ENCODE measurements around the gene DNAI4.

- TF ChIP-seq, protein P1, sequence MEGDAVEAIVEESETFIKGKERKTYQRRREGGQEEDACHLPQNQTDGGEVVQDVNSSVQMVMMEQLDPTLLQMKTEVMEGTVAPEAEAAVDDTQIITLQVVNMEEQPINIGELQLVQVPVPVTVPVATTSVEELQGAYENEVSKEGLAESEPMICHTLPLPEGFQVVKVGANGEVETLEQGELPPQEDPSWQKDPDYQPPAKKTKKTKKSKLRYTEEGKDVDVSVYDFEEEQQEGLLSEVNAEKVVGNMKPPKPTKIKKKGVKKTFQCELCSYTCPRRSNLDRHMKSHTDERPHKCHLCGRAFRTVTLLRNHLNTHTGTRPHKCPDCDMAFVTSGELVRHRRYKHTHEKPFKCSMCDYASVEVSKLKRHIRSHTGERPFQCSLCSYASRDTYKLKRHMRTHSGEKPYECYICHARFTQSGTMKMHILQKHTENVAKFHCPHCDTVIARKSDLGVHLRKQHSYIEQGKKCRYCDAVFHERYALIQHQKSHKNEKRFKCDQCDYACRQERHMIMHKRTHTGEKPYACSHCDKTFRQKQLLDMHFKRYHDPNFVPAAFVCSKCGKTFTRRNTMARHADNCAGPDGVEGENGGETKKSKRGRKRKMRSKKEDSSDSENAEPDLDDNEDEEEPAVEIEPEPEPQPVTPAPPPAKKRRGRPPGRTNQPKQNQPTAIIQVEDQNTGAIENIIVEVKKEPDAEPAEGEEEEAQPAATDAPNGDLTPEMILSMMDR (conservative IDR thresholded peaks at IDR 0.05), result no peak
- TF ChIP-seq ZFX (IDR thresholded peaks at IDR 0.05), result no peak
Measured at GRCh38 chr1:66768965-66769364, 155.7 kb downstream of the DNAI4 start.

Measured in C4-2B (cell line).